CD4-positive, alpha-beta T cell treated with Interferon gamma for 1 hour (primary cell): ENCODE results near the gene CTTN.
"Not testable (repeated sequence)": the region's sequence is repeated elsewhere in the genome, so short reads cannot be mapped to it uniquely, and the experiment has no call there.

ENCODE experiments used
- DNase-seq: peaks from one replicate; pipeline ENCODE4 v3.0.0-alpha.2; 2020

CTTN gene

DNA sequence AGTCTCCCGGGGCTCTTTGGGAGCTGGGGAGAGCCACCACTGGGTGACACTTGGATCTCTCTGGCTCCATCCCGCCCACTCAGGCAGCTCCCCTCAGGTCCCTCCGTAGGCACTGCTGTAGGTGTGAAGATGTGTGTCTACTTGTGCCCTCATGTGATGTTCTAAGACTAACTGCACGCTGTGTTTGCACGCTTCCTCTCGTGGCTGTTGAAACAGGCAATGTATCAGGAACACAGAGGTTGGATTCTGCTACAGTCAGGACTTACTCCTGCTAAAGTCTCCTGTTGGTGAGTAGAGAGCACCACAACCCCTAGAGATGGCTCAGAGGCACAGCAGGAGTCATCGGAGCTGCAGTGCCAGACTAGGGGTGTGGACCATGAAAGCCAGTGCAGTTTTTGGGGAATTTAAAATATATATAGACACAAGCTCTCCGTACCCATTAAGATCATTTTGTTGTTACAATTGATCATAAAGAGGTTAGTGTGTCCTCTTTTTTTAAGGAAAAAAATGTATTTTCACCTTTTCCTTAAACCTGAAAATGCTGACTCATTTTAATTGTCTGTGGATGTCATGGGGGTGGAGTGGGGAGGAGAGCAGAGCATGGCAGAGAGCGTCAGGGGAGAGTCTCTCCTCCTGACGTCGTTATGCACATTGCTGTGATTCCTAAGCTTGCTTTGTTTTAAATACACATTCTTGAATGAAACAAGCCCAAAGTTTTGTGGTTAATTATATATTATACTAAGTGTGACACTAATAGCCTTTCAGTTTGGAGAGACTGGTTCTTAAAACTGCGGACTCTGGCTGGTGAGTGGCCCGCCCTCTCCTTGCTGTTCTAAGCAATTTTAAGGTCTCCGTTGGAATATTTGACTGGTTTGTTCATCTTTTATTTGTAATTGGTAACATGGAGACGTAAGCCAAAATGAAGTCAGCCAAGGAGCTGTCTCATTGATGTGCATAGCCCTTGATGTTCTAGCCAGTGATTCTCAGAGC is 16.2 kb upstream of the CTTN start:
- DNase-seq, result no peak

GRCh38 chr11:70383664-70384565 is 14.4 kb upstream of the CTTN start:
- DNase-seq, result no peak

GRCh38 chr11:70384566-70385152 is 13.7 kb upstream of the CTTN start:
- no peak for DNase-seq

- DNase-seq, result no peak
Measured at GRCh38 chr11:70387564-70387963, 10.8 kb upstream of the CTTN start.

GRCh38 chr11:70389201-70389600 is 9.1 kb upstream of the CTTN start:
- DNase-seq, result no peak

- not testable (repeated sequence) for DNase-seq
Measured at GRCh38 chr11:70390882-70391281, 7.4 kb upstream of the CTTN start.

DNA sequence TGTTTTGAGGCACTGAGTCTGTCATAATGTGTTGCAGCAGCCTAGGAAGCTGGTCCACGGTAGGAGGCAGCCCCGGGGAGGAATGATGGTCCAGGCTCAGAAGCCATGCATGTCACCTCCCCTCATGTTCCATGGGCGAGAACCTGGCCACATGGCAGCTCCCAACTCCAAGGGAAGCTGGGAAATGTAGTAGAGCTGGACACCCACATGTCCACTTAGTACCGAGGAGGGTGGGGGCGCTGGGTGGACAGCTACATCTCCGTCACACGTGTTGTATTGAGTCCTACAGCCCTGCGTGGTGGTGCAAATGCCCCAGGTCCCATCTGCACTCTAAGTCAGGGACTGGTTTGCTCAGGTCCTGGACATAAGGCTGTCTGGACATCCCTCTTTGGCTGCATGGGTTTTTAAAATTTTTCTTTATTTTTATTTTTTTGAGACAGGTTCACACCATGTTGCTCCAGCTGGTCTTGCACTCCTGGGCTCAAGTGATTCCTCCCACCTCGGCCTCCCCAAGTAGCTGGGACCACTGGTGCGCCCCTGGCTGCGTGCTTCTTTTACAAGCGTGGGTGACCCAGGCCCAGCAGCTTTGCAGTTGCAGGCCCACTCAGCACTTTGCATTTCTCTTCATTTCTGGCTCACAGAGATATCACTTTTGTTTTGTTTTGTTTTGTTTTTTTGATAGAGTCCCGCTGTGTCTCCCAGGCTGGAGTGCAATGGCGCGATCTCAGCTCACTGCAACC is 3.9 kb upstream of the CTTN start:
- no peak for DNase-seq

DNA sequence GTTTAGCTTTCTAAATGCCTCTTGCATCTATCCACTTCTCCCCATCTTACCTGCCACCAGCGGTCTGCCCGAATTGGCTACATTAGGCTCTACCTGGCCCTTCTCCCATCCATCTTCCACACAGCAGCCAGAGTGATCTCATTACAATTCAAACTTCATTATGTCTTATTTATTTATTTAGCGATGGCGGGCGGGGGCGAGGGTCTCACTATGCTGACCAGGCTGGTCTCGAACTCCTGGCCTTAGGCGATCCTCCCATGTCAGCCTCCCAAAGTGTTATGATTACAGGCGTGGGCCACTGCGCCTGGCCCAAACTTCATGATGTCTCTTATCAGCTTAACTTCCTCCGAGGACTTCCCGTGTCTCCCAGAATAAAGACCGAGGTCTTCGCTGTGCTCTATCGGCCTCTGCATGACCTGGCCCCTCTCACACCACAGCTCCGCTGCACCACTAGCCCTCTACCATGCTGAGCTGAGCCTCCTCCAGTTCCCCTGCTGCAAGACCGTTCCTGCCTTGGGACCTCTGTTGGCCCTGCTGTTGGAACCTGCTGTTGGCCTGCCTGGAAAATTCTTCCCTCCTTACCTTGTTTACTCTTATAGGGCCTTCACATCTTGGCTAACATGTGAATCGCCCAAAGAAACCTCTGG is 870 bp upstream of the CTTN start:
- no peak for DNase-seq

DNA sequence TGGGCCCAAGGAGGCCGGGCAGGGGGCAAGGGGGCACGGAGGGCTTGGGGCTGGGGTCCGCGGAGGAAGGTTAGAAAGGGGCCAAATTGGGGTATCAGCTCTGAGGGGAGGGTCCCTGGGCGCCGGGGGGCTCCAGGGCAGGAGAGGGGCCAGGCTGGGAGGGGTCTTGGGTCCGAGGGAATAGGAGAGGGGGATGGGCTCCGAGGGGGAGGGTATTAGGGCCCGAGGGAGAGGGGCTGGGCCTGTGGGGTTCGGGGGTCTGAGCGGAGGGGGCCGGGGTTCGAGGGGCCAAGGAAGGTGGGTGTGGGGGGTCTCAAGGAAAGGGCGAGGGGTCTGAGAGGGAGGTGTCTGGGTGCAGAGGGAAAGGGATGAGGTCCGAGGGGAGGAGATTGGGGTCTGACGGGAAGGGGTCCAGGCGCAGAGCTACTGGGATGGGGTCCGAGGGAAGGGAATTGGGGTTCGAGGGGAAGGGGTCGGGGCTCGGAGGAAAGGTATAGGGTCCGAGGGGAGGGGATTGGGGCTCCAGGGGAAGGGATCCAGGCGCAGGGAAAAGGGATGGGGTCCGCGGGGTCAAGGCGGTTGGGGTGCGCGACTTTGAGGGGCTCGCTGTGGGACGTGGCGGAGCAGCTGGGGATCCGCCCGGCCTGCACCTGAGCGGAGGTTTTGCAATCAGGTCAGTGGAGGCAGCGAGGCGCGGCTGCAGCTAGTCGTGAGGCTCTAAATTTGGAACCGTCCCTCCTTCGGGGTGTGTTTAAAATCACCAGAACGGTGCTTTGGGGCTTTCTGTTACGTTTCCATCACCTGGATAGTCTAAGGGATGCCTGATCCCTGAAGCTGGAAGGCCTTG is 728 bp downstream of the CTTN start:
- DNase-seq, result no peak

DNA sequence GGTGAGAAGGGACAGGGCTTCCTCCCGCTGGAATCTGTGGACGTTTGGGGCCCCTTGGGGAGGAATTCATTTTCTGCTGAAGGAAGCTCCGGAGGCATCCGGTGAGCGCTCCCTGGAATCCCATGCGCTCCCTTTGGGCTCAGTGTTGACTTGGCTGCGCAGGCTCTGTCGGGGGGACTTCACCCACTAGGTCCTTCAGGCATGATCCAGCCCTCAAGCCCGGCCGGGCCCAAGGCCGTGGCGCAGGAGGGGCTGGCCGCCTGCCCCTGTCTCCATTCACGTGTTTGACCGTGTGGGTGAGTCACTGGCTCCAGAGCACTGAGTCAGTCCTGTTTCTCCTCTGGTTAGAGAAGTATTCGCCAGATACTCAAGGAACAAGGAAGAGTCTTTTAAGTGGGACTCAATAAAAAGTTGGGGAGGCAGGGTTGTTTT is 1.4 kb downstream of the CTTN start:
- DNase-seq, result peak; percentile 8

GRCh38 chr11:70400643-70401042 is 2.3 kb downstream of the CTTN start:
- no peak for DNase-seq

DNA sequence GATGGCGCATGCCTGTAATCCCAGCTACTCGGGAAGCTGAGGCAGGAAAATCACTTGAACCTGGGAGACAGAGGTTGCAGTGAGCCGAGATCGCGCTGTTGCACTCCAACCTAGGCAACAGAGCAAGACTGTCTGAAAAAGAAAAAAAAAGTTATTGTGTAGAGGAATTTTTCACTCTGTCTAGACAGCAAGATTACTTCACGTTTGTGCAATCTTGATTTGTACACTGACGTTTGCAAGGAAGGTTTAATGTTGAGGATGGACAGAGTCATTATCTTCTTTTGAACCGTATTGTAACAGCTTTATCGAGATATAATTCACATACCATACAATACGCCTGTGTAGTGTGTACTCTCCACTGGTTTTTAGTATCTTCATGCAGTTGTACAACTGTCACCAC is 3.7 kb downstream of the CTTN start:
- DNase-seq, result no peak

DNA sequence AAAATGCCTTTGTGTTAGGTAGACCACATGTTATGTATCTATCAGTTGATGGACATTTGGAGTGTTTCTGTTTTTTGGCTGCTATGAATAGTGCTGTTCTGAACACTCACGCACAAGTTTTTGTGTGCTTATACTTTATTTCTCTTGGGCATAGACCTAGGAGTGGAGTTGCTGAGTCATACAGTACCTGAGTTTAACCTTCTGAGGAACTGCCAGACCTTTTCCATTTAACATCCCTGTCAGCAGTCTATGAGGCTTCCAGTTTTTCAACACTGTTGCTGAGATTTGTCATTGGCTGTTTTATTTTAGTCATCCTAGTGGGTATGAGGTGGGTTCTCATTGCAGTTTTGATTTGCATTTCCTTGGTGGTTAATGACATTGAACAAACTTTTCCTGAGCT is 4.4 kb downstream of the CTTN start:
- DNase-seq, result no peak

- no peak for DNase-seq
Measured at GRCh38 chr11:70404244-70404643, 5.9 kb downstream of the CTTN start.

DNA sequence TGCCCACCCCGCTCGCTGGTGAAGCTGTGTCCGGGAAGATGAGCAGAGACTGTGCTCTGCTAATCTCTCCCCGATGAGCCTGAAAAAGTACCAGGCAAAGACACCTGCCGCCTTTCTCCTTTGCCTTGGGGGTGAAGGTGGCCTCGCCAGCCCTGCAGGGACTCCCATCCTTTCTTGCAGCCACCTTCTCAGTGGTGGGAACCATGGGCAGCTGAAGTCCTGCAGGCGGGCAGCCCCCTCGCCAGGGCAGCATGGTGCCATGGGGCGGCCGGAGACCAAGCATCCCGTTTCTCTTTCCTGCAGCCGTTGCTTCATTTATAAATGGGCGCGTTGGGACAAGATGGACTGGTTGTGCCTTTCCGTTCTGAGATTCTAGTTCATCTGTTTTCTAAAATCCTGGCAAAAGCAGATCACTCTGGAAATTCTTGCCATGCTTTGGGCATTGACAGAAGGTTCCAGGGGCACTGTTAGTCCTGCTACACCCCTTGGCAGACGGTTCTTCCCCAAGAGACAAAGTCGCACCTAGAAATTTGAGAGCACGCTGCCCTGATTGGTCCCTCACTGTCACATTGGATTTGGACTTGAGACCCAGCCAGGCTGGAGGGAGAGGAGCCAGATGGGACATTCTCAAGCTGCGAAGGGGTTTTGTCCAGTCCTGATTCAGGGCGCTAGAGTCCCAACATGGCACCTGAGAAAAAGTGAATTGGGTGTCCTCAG is 7.5 kb downstream of the CTTN start:
- no peak for DNase-seq

DNA sequence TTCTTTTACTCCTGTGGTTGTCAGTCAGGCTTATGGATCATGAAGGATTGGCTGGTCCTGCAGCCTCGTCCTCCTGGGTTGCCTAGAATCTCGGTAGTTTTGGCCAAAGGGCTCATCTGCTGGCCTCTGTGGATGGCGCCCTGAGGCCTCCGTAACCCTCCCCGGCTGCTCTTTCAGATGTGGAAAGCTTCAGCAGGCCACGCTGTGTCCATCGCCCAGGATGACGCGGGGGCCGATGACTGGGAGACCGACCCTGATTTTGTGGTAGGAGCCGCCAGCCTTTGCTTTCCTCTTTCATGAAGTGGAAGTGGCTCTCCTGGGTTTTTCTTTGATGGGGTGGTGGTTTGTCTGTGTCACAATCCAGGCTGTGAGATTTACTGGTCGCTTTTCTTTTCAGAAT is 8.8 kb downstream of the CTTN start:
- DNase-seq, result no peak

GRCh38 chr11:70407814-70408213 is 9.5 kb downstream of the CTTN start:
- DNase-seq, result no peak

GRCh38 chr11:70408326-70408725 is 10.0 kb downstream of the CTTN start:
- DNase-seq, result not testable (repeated sequence)

DNA sequence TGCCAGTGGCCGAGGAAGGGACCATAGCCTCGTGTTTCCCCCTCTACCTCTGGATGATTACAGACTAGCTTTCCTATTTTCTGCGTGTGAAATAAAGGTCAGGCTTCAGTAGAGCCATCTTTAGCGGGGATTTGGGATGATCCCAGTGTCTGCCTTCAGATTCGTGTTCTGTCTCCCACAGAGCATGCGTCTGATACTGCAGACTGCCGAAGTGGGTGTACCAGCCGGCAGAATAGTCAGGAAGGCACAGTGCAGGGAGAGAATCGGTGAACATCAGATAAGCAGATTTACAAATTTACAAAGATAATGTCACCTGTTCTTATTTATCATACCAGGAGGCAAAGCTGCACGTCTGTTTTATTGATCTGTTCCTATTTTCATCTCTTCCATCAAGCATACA is 11.1 kb downstream of the CTTN start:
- no peak for DNase-seq

- DNase-seq, result no peak
Measured at GRCh38 chr11:70409871-70410270, 11.5 kb downstream of the CTTN start.
